Myometrial cell (primary cell): Measurements from ENCODE around the gene PLA2G2E. TPM values are rescaled to one million over a fixed set of nuclear protein-coding genes. Genes with fewer than 3 reads are reported as not detected.

ENCODE experiments used
- total RNA-seq: library from RNA; depleted of rRNA; stranded (reverse); fragments of >200 nt; gene quantifications from 2 replicates; pipeline ENCODE4 v1.2.3, GENCODE V29; 2015

PLA2G2E gene, protein sequence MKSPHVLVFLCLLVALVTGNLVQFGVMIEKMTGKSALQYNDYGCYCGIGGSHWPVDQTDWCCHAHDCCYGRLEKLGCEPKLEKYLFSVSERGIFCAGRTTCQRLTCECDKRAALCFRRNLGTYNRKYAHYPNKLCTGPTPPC
- total RNA-seq: not detected in 2 replicates

DNA sequence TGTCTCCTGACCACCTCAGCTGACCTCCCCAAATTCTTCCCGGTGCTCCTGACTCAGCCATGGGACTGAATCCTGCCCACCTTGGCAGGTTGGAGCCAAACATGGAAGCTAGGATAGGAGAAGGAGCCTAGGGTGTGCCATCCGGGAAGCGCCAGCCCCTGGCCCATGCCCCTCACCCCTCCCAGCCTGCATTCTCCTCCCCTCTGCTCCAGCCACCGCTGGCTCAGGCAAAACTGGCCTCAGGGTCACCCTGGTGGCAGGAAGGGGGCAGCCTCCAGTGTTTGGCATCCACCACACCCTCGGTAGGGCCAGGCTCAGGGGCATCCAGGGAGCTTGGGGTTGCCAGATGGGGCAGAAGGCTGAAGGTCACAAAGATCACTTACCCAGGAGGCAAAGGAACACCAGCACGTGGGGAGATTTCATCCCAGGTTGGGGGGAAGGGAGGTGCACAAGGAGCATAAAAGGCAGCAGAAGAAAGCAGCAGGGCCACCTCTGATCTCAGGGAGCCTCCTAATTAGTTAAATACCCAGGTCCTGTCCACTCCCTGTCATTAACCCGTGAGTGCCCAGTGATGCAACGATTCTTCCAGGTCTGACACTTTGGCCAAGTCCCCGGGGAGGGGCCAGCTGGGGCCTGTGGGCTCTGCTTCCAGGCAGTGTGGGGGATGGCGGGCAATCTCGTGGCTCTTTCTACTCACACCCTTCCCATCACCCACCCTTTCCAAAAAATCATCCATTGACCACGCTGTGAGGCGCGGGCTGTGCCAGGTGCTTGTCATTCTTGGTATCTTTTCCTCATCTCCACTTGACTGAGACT, at the start of gene PLA2G2E:
Gene PLA2G2E (minus strand): TSS at position 481 of the 816 bp plus-strand sequence. CDS start 58 bp downstream, at position 423.

DNA sequence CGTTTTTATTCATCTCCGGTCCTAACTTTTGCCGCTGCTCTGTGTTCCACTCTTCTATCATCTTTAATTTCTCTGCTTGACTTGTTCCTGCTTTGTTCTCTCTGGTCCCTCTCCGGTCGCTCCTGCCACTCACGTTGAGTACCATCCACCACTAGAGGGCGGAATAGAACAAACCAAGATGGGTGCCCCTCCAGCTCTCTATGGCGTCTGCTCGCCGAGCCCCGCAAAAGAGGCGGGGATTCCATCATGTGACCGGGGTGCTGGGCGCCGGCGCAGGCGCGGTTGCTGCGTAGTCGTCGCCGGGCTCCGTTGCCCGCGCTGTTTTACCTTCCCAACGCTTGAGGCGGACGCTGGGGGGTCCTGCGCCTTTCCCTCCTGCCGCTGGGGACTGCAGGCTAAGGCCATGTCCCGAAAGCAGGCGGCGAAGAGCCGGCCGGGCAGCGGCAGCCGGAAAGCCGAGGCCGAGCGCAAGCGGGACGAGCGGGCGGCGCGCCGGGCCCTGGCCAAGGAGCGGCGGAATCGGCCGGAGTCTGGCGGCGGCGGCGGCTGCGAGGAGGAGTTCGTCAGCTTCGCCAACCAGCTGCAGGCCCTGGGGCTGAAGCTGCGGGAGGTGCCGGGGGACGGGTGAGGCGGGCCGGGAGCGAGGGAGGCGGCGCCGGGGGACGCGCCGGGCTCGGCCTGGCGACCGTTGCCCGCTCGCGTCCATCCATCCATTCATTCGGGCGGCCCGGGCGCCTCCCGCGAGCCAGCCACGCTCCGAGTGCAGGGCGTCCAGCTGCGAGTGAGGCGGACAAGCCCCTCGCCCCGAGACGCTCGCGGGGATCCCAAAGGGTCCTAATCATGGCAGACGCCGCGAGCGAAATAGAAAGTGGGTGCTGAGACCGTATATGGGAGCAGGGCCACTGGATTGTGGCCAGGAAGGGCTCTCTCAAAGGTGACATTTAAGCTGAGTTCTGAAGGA, 41.0 kb downstream of the PLA2G2E start, which contains the start of gene OTUD3:
Gene OTUD3 (plus strand): TSS at position 285 of the 961 bp plus-strand sequence. CDS start 119 bp downstream, at position 404.

Other genes starting within 250 kb of the PLA2G2E start
- 12.1 and 15.1 TPM in 2 replicates for gene TMCO4, start 123.7 kb downstream of the PLA2G2E start, total RNA-seq
- gene RNF186, start 108.3 kb downstream of the PLA2G2E start, total RNA-seq: not detected in 2 replicates
- gene OTUD3, start 41.2 kb downstream of the PLA2G2E start, total RNA-seq: 0.86 and 1.2 TPM in 2 replicates
- gene PLA2G2A, start 56.0 kb upstream of the PLA2G2E start, total RNA-seq: not detected in 2 replicates
- not detected in 2 replicates for gene PLA2G5, start 146.6 kb upstream of the PLA2G2E start, total RNA-seq
- gene PLA2G2D, start 195.9 kb upstream of the PLA2G2E start, total RNA-seq: not detected in 2 replicates
- gene PLA2G2F, start 215.7 kb upstream of the PLA2G2E start, total RNA-seq: not detected in 2 replicates